Activated CD8-positive, alpha-beta memory T cell treated with anti-CD3 and anti-CD28 coated beads, Interleukin-2, amount 50 U/mL, for 4 hours (primary cell): Measurements from ENCODE around the gene FSIP1.

Experiments
- DNase-seq: peaks from one replicate; pipeline ENCODE4 v3.0.0-alpha.2; 2020

The FSIP1 gene

GRCh38 chr15:39641191-39641889 is 141.3 kb downstream of the FSIP1 start:
- no peak for DNase-seq

GRCh38 chr15:39640665-39641064 is 142.0 kb downstream of the FSIP1 start:
- DNase-seq, result no peak

GRCh38 chr15:39639037-39639436 is 143.6 kb downstream of the FSIP1 start:
- no peak for DNase-seq

- DNase-seq, result no peak
Observed at GRCh38 chr15:39638041-39638440, 144.6 kb downstream of the FSIP1 start.

GRCh38 chr15:39631357-39631756 is 151.3 kb downstream of the FSIP1 start:
- DNase-seq, result no peak

- DNase-seq, result no peak
Observed at GRCh38 chr15:39629906-39630305, 152.7 kb downstream of the FSIP1 start.

- DNase-seq, result peak; percentile 66
Observed at GRCh38 chr15:39629371-39629770, 153.3 kb downstream of the FSIP1 start.

GRCh38 chr15:39628546-39629257 is 153.9 kb downstream of the FSIP1 start:
- DNase-seq, result no peak

- DNase-seq, result no peak
Observed at GRCh38 chr15:39628144-39628508, 154.5 kb downstream of the FSIP1 start.

GRCh38 chr15:39627451-39628143 is 155.0 kb downstream of the FSIP1 start:
- no peak for DNase-seq

GRCh38 chr15:39625856-39626255 is 156.8 kb downstream of the FSIP1 start:
- DNase-seq, result no peak

- DNase-seq, result no peak
Observed at GRCh38 chr15:39625451-39625850, 157.2 kb downstream of the FSIP1 start.

GRCh38 chr15:39624806-39625205 is 157.8 kb downstream of the FSIP1 start:
- DNase-seq, result peak; percentile 56

- DNase-seq, result peak; percentile 27
Observed at GRCh38 chr15:39623529-39623931, 159.1 kb downstream of the FSIP1 start.

- no peak for DNase-seq
Observed at GRCh38 chr15:39622660-39623516, 159.8 kb downstream of the FSIP1 start.

GRCh38 chr15:39621976-39622375 is 160.7 kb downstream of the FSIP1 start:
- DNase-seq, result no peak

- no peak for DNase-seq
Observed at GRCh38 chr15:39621210-39621609, 161.4 kb downstream of the FSIP1 start.

GRCh38 chr15:39618063-39618823 is 164.4 kb downstream of the FSIP1 start:
- no peak for DNase-seq

GRCh38 chr15:39616731-39617455 is 165.7 kb downstream of the FSIP1 start:
- no peak for DNase-seq

- no peak for DNase-seq
Observed at GRCh38 chr15:39613861-39614260, 168.8 kb downstream of the FSIP1 start.

GRCh38 chr15:39613271-39613670 is 169.4 kb downstream of the FSIP1 start:
- DNase-seq, result no peak

GRCh38 chr15:39610665-39611064 is 172.0 kb downstream of the FSIP1 start:
- no peak for DNase-seq
